Lower lobe of right lung (tissue), 2 donors: ENCODE results near the gene VAC14. TPM values are rescaled to one million over a fixed set of nuclear protein-coding genes. Genes with fewer than 3 reads are reported as not detected.
A peak's percentile ranks its signal among the peaks of the same experiment; 100 is the strongest.

Experiments used
- ATAC-seq, 2 donors: fragments of 200-7000 bp; cut with Tn5 transposase; one replicate each; pipeline ENCODE4 v1.9.1; 2020 to 2022; ENCODE audit warnings: mild to moderate bottlenecking in 2 of 2, moderate library complexity in 2 of 2
- DNase-seq: peaks from one replicate; pipeline ENCODE4 v3.0.0-alpha.2; 2020
- H3K27ac ChIP-seq: fragments of 200-600 bp; one replicate; pipeline ENCODE4 v1.8.0; 2022
- H3K27me3 ChIP-seq: fragments of 200-600 bp; one replicate; pipeline ENCODE4 v1.8.0; 2022; ENCODE audit warnings: low read depth
- H3K36me3 ChIP-seq: fragments of 200-600 bp; one replicate; pipeline ENCODE4 v1.8.0; 2022; ENCODE audit warnings: mild to moderate bottlenecking
- H3K4me1 ChIP-seq: fragments of 200-600 bp; one replicate; pipeline ENCODE4 v1.8.0; 2022
- H3K4me3 ChIP-seq: fragments of 200-600 bp; one replicate; pipeline ENCODE4 v1.8.0; 2022; ENCODE audit warnings: mild to moderate bottlenecking
- H3K9me3 ChIP-seq: fragments of 200-600 bp; one replicate; pipeline ENCODE4 v1.8.0; 2022
- intact Hi-C: fragments of 100-400 bp; cut with DNase I; formaldehyde crosslinking; loops from one replicate; pipeline ENCODE4 v1.11.0; 2022
- total RNA-seq: library from RNA; stranded (reverse); fragmentation: NEBNext Ultra II Directional; extraction: Animal tissue kit (Norgen Biotek cat#: 25700); gene quantifications from one replicate; pipeline ENCODE4 v1.2.1, GENCODE V29; 2021
- TF ChIP-seq, protein P1 (sequence below): fragments of 200-600 bp; IDR thresholded peaks from one replicate; pipeline ENCODE4 v1.8.0; 2022; ENCODE audit warnings: antibody characterized with exemption, mild to moderate bottlenecking
- donor health status: DM: no; HTN: yes; CAD: no; lungs with severe emphysema.

The VAC14 gene
- total RNA-seq, 1 donor from 2014 or later = 49.1 TPM

DNA sequence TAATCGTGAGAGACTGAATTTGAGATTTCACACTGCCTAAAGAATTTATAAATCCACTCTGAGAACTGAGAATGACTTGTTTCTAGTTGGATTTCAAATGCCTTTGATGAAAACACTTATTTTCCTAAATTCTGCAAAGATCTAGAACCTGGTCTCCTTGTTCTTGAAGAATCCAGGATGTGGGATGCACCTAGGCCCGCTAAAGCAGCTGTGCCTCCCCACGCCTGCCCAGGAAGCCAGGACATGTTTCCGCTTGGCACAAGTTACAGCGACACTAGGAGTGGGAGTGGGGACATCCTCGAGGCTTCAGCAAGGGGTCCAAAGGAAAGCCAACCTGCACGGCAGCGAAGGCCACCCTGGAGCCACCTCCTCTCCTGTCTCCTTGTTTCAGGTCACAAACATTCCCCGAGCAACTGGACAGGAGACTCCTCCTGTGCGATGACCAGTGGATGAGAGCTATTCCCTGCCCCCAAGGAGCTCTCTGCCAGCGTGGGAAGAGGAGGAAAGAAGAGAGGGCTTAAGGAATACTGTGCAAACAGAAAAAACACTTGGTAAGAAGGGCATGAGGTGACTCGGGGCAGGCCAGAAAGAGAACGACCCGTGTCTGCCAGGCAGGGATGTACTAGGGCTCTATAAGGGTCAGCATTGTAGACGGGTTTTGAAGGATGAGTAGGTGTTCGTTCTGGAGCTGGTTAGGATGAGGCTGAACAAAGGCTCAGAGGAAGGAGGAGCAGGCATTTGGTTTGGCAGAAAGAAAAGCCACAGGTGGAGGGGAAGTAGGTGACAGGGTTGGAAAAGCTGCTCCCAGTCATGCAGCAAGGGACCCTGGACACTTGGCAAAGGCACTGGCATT is 11.1 kb downstream of the VAC14 start:
- Histone ChIP-seq H3K4me1 (peaks cover 10% of the 10 kb centered on the region), H3K27ac (no peak overlapping the region), H3K27me3 (no peaks in the 10 kb centered on the region), H3K36me3 (peaks cover 21% of the 10 kb centered on the region), H3K9me3 (no peaks in the 10 kb centered on the region), H3K4me3 (no peak overlapping the region)
- intact Hi-C loops = no loop called here
- TF ChIP-seq, protein P1, sequence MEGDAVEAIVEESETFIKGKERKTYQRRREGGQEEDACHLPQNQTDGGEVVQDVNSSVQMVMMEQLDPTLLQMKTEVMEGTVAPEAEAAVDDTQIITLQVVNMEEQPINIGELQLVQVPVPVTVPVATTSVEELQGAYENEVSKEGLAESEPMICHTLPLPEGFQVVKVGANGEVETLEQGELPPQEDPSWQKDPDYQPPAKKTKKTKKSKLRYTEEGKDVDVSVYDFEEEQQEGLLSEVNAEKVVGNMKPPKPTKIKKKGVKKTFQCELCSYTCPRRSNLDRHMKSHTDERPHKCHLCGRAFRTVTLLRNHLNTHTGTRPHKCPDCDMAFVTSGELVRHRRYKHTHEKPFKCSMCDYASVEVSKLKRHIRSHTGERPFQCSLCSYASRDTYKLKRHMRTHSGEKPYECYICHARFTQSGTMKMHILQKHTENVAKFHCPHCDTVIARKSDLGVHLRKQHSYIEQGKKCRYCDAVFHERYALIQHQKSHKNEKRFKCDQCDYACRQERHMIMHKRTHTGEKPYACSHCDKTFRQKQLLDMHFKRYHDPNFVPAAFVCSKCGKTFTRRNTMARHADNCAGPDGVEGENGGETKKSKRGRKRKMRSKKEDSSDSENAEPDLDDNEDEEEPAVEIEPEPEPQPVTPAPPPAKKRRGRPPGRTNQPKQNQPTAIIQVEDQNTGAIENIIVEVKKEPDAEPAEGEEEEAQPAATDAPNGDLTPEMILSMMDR = no peak
- DNase-seq (no peak), ATAC-seq (peak; percentile 6 to 18)

DNA sequence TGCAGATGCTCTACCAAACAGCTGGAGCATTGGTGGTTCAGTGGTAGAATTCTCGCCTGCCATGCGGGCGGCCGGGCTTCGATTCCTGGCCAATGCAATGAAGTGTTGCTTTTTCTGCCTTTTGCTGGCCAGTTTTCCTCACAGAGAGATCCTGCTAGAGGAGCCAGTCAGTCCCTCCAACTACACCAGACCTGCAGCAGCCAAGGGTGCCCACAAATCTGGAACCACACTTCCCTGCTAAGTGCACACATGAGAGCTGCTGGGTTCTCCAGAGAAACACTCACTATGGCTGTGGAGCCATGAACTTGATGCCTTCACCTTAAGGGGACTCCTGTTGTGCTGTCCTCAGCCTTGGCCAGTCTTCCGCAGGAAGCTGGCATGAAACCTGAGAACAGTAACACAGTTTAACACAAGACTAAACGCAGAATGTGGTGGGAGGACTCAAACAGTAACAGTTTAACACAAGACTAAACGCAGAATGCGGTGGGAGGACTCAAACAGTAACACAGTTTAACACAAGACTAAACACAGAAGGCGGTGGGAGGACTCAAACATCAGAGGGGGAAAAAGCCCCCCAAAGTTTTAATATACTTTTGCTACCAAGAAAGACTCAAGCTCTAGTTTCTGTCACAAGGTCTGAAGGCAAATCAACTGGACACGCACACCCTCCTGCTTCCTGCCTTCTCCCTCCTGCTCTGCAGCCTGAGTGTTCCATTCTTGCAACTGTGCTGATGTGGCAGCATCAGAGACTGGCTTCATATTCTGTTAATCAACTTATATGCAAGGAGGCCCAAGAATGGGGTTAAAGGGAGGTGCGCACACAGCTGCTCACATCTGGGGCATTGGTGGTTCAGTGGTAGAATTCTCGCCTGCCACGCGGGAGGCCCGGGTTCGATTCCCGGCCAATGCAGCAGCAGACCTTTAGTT is 12.0 kb downstream of the VAC14 start:
- ATAC-seq (peak in 1 of 2 donors; percentile 7), DNase-seq (no peak)
- intact Hi-C loops = no loop called here
- no peak overlapping the region for H3K27ac ChIP-seq
- TF ChIP-seq, protein P1 = no peak
- H3K4me3 ChIP-seq = no peak overlapping the region
- H3K36me3 ChIP-seq = peaks cover 30% of the 10 kb centered on the region
- H3K9me3 ChIP-seq = no peaks in the 10 kb centered on the region
- H3K27me3 ChIP-seq = no peaks in the 10 kb centered on the region
- H3K4me1 ChIP-seq = peaks cover 10% of the 10 kb centered on the region

DNA sequence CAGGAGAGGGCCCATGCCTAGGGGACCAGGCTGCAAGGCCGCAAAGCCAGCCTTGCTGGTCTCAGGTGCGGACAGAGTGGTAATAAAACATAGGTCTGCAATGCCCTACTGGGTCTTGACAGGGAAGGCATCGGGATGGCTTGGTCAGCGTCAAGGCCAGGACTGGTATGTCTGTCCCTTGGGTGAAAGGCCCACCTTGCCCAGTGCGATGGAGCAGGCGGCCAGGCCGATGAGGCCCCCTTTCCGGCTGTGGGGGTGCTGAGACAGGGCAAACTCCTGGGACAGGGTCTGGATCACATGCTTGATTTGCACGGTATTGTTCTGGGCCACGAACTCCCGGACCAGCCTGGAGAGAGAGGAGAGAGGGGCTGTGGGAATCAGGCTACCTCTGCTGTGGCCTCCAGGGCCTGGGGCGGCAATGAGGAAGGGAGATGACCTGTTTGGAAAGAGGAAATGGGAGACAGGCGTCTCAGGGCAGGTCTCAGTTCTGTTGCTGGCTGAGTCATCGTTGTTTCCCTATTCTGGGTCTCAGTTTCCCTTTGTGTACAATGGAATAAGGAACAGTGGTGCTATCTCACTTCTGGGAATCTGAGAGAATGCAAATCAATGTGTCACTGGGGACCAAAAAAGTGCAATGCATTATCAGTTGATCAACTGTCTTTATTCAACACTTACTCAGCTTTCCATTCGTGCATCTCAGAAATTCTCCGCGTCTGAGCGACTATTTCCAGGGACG is 14.8 kb downstream of the VAC14 start:
- Histone ChIP-seq H3K27ac (no peak overlapping the region), H3K4me1 (peaks cover 10% of the 10 kb centered on the region), H3K9me3 (no peaks in the 10 kb centered on the region), H3K4me3 (no peak overlapping the region), H3K36me3 (peaks cover 57% of the 10 kb centered on the region), H3K27me3 (no peaks in the 10 kb centered on the region)
- intact Hi-C loops = no loop called here
- ATAC-seq (peak in 1 of 2 donors; percentile 9), DNase-seq (no peak)
- TF ChIP-seq, protein P1 = no peak

DNA sequence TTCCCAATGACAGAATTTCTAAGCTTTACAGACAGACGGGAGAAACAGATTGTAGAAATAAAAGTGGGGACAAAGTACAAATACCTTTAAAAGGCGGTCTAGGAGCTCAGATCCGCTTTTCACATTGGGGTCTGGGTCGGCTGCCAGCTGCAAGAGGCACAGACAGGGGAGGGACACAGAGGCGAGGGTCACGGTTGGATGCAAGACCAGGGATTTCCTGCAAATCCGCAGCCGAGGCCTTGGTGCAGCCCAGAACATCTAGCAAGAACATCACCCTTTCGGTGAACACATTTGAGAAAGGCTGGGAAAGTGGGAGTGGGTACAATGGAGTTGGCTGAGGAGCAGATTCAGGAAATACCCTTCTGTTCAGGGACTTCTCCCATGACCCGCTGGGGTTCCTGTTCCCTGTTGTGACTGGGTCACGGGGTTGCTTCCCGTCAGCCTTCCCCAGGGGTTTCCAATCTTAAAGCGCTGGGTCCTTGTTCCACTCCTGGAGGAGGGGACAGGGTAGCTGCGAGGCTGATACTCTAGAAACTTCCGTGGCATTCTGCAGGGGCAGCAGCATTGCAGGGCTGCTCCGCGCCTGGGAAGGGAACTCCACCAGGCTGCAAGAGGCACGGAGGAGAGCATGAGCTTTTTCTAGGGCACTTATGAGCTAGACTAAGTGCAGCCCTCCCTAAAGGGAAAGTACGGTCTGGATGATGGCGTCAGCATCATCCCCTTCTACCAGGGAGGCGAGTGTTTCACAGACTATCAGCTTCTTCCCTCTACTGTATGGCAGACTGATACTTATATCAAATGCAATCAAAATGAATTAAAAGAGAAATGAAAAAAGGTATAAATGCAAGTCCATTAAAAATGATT is 16.0 kb downstream of the VAC14 start:
- no peaks in the 10 kb centered on the region for H3K9me3 ChIP-seq
- H3K36me3 ChIP-seq = peaks cover 70% of the 10 kb centered on the region
- peaks cover 4% of the 10 kb centered on the region for H3K4me1 ChIP-seq
- intact Hi-C loops = no loop called here
- TF ChIP-seq, protein P1 = no peak
- no peak overlapping the region for H3K27ac ChIP-seq
- H3K4me3 ChIP-seq = no peak overlapping the region
- no peaks in the 10 kb centered on the region for H3K27me3 ChIP-seq
- no peak for ATAC-seq
- DNase-seq = no peak
